Right renal pelvis (tissue), 4 donors: ENCODE results near the gene OFD1. TPM values are rescaled to one million over a fixed set of nuclear protein-coding genes. Genes with fewer than 3 reads are reported as not detected.
"Not testable (repeated sequence)": the region's sequence is repeated elsewhere in the genome, so short reads cannot be mapped to it uniquely, and the experiment has no call there.

Experiments used
- DNase-seq, 4 donors: peaks; one replicate each; pipeline ENCODE4 v3.0.0-alpha.2; 2013; ENCODE audit warnings: low read depth in 4 of 4, low spot score in 3 of 4, missing footprints in 1 of 4
- polyA plus RNA-seq, 4 donors: library from polyadenylated mRNA; unstranded; fragments of 120-200 nt; gene quantifications; one replicate each; pipeline ENCODE4 v1.2.1, GENCODE V29; 2013; ENCODE audit not compliant: insufficient read length in 4 of 4

OFD1 gene
- polyA plus RNA-seq, 4 donors: 32.2 to 40.5 (median 34.8) TPM

- no peak for DNase-seq
Measured at GRCh38 chrX:13700380-13700779, 34.2 kb upstream of the OFD1 start.

- DNase-seq: no peak
Measured at GRCh38 chrX:13702111-13702789, 32.3 kb upstream of the OFD1 start.

- DNase-seq: no peak
Measured at GRCh38 chrX:13703135-13703534, 31.4 kb upstream of the OFD1 start.

DNA sequence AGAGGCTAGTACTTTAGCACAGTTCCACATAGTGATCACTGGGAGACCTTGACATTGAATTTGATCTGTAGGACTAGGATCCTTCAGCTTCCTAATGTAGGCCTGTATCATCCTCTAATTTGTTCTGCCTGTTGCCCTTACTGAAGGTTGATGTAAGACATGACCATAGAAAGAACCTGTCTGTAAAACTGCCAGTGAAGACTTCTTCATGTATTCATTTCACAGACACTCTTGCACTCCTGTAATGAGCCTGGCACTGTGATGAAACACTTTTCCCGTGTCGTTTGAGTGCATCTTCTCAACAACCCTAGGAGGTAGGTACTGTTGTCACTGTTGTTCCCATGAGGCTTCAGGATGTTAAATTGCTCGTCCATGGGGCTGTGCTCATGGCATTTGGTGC lies 31.0 kb upstream of the OFD1 start:
- no peak for DNase-seq

- no peak for DNase-seq
Measured at GRCh38 chrX:13711141-13711540, 23.4 kb upstream of the OFD1 start.

GRCh38 chrX:13716455-13716854 lies 18.1 kb upstream of the OFD1 start:
- no peak for DNase-seq

DNA sequence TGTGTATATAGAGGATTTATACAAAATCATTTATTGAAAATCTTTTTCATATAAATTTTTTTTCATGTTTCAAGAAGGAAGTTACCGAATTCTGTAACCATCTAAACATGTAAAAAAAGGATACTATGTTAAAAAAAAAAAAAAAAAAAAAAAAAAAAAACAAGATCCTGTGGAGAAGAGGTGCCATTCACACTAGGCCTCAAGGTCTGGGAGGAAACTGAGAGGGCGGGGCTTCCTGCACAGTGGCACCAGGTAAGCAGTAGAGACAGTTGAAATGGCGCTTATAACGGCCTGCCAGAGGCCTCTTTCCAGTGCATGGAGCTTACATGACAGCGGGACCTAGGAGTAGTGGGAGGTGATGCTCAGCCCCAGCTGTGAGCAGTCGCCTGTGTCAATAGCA lies 17.6 kb upstream of the OFD1 start:
- no peak for DNase-seq

DNA sequence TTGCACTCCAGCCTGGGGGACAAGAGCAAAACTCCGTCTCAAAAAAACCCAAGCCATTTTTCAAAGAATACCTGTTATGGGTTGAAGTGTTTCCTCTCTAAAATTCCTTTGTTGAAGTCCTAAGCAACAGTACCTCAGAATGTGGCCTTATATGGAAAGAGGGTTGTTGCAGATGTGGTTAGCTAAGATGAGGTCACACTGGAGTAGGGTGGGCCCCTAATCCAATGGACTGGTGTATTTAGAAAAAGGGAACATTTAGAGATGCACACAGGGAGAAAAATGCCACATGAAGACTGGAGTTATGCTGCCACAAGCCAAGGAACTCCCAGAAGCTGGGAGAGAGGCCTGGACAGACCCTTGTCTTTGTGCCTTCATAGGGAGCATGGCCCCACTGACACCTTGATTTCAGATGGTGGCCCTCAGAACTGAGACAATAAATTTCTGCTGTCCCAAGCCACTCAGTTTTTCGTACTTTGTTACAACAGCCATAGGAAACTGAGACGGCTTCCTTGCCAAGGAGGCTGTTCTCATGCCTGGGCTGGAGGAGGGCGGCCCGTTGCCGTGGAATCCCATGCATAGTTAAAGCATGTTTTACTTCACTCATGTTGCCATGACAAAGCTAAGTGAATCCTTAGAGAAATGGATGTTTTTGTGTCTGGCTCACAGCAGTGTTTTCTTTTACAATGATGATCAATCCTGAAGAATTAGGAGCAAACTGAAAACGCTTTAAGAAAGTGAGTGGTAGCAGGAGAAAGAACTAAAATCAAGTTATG lies 16.7 kb upstream of the OFD1 start:
- DNase-seq: no peak

DNA sequence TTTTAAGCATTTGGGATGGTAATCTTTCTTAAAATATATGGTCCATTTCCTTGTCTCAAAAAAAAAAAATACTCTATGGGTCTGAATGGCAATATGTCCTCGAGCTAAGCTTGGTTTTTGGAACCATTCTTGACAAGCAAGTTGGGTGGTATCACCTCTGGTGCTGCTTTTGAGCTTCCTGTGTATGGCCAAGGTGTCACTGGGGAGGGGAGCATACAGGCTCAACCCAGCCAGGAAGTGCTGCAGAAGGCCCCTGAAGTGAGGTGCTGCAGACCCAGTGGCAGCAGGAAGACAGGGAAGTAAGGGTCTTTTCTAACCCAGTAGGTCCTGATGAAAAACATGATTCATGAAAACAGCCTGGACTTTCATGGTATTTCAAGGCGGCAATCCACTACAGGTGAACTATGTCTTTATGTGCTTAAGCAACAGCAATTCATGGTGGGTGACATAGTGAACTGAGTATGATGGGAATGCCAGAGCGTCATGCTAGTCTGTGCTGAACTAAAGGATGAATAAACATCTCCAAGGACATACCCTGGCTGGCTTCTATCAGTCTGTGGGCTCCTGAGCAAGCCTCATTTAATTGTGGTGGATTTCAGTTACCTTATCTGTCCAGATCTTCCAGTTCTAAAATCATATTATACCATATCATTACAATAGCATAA lies 15.2 kb upstream of the OFD1 start:
- DNase-seq: no peak

DNA sequence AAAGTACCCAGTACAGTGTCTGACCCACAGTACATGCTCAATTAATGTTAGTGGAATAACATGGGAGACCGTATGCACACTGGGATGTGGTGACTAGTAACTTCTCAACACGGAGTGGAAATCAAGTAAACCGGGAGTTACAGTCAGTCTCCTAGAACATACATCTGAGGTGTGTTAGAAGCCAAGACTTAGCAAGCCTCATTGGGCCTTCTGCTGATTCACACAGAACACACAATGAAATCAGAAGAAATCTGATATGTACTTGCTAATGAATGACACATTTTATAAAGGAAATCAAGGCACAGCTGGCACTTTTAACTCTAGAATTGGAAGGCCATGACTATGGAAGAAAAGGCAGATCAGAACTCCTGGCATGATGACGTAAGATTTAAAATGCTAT lies 13.2 kb upstream of the OFD1 start:
- no peak for DNase-seq

GRCh38 chrX:13721819-13722519 lies 12.6 kb upstream of the OFD1 start:
- DNase-seq: no peak

DNA sequence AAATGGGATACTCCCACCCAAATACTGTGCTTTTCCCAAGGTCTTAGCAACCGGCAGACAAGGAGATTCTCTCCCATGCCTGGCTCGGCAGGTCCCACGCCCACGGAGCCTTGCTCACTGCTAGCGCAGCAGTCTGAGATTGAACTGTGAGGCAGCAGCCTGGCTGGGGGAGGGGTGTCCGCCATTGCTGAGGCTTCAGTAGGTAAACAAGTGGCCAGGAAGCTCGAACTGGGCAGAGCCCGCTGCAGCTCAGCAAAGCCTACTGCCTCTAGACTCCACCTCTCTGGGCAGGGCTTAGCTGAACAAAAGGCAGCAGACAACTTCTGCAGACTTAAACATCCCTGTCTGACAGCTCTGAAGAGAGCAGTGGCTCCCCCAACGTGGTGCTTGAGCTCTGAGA lies 9.7 kb upstream of the OFD1 start:
- DNase-seq: not testable (repeated sequence)

DNA sequence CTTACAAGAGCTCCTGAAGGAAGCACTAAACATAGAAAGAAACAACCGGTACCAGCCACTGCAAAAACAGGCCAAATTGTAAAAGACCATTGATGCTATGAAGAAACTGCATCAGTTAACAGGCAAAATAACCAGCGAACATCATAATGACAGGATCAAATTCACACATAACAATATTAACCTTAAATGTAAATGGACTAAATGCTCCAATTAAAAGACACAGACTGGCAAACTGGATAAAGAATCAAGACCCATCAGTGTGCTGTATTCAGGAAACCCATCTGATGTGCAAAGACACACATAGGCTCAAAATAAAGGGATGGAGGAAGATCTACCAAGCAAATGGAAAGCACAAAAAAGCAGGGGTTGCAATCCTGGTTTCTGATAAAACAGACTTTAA lies 8.0 kb upstream of the OFD1 start:
- not testable (repeated sequence) for DNase-seq

DNA sequence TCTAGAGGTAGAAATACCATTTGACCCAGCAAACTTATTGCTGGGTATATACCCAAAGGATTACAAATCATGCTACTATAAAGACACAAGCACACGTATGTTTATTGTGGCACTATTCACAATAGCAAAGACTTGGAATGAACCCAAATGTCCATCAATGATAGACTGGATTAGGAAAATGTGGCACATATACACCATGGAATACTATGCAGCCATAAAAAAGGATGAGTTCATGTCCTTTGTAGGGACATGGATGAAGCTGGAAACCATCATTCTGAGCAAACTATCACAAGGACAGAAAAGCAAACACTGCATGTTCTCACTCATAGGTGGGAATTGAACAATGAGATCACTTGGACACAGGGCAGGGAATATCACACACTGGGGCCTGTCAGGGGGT lies 4.0 kb upstream of the OFD1 start:
- DNase-seq: not testable (repeated sequence)

DNA sequence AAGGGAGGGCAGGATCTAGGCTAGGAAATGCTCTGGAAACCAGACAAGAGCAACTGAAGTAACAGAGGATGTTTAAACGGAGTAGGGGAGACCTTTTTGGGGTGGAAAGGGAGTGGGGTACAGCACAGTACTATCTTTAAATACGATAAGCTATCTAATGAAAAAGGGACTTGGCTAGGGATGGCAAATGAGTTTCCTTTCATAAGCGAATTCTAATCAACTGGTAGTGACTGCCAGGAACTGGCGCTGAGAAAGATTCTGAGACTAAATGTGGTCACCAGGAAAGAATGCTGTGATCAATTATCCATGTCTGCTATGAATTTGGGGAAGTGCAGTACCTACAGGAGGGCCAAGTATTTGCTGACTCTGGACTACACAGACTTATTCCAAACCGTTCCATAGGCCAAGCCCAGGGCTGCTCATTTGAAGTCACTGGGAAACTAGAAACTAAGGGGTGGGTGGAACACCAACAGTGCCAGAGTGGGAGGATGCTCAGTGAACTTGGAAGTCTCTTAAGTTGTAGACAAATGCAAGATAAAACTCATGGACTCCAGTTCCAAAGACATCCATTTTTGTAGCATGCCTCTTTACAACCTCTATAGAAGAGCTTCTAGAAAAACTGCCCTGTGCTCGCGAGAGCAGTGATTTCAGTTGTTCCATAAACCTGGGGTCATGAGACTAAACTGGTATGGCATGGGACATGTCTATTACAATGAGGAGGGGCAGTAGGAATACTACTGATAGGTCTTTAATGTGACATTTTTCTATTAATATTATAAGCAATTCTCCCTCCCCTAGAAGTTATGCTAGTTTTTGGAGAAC lies 2.1 kb upstream of the OFD1 start:
- DNase-seq: no peak

GRCh38 chrX:13733506-13733905 lies 1.0 kb upstream of the OFD1 start:
- no peak for DNase-seq

DNA sequence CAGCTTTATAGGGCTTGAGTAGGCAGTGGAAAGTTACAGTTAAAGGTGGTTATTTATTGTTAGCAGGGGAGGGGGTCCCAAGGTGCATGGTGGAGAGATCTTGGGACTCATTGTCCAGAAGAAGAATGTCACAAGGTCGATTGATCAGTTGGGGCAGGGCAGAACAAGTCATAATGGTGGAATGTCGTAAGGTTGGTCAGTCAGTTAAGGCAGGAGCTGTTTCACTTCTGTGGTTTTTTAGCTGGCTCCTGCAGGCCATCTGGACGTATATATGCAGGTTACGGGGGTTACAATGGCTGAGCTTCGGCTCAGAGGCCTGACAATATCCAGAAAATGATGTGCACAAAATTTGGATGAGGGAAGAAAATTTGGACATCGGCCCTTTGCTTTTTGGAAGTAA lies 7.1 kb downstream of the OFD1 start:
- no peak for DNase-seq

DNA sequence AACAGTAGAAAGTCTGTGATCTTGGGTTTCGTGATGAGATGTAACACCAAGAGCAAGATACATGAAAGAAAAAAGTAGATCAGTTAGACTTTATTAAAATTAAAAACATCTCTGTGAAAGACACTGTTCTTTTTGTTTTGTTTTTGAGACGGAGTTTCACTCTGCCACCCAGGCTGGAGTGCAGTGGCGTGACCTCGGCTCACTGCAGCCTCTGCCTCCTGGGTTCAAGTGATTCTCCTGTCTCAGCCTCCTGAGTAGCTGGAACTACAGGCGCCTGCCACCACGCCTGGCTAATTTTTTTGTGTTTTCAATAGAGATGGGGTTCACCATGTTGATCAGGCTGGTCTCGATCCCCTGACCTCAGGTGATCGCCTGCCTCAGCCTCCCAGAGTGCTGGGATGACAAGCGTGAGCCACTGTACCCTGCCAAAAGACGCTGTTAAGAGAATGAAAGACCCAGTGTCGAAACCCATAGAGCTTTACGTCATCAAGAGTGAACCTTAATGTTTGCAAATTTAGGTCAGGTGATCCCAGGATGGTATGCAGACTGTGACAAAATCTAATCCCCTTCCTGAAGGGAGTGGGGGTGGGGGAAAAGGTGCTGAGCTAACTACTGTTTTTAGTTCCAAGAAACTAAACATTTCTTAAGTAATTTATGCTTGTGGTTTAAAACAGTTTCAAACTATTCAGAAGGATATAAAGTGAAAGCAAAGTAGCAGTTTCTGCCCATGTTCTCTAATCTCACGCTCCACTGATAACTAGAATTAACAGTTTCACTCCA lies 8.0 kb downstream of the OFD1 start:
- no peak for DNase-seq

- DNase-seq: no peak
Measured at GRCh38 chrX:13747836-13748235, 13.3 kb downstream of the OFD1 start.

GRCh38 chrX:13748486-13748885 lies 13.9 kb downstream of the OFD1 start:
- DNase-seq: no peak
